Cardiac fibroblast (primary cell): ENCODE results near the gene DLGAP4.

Experiments
- DNase-seq, 2 donors: peaks; one replicate each; pipeline versions ENCODE4 v3.0.0 to v3.0.0-alpha.2; 2010; ENCODE audit warnings: low read depth in 2 of 2
- H3K4me3 ChIP-seq, 2 donors: replicated peaks in 1 of 2; 1 replicate in 1 of 2; 2 replicates in 1 of 2; pipeline ENCODE4 v1.5.1; 2011; ENCODE audit warnings: low read depth in 2 of 2, low read length in 2 of 2, mild to moderate bottlenecking in 2 of 2, moderate library complexity in 1 of 2
- CTCF ChIP-seq: IDR thresholded peaks from one replicate; pipeline ENCODE4 v1.5.1; 2011; ENCODE audit warnings: low read depth, mild to moderate bottlenecking, low read length, inconsistent platforms

The DLGAP4 gene

GRCh38 chr20:36303020-36303595 lies 3.0 kb upstream of the DLGAP4 start:
- no peak overlapping the region for H3K4me3 ChIP-seq
- no peak for DNase-seq
- no peak for TF ChIP-seq CTCF

- no peak for DNase-seq
- TF ChIP-seq CTCF = no peak
- no peak overlapping the region for H3K4me3 ChIP-seq
Observed at GRCh38 chr20:36303831-36304230, 2.3 kb upstream of the DLGAP4 start.

- TF ChIP-seq CTCF = no peak
- no peak for DNase-seq
- H3K4me3 ChIP-seq = no peak overlapping the region
Observed at GRCh38 chr20:36304786-36305495, 1.2 kb upstream of the DLGAP4 start.

GRCh38 chr20:36306553-36307411 lies 643 bp downstream of the DLGAP4 start:
- H3K4me3 ChIP-seq = no peak overlapping the region

GRCh38 chr20:36307412-36308325 lies 1.5 kb downstream of the DLGAP4 start:
- TF ChIP-seq CTCF = no peak

More at GRCh38 chr20:36306553-36307411, 643 bp downstream of the DLGAP4 start:
- DNase-seq = no peak
- no peak for TF ChIP-seq CTCF

GRCh38 chr20:36308353-36308752 lies 2.2 kb downstream of the DLGAP4 start:
- no peak for TF ChIP-seq CTCF
- no peak for DNase-seq
- no peak overlapping the region for H3K4me3 ChIP-seq

More at GRCh38 chr20:36307412-36308325, 1.5 kb downstream of the DLGAP4 start:
- DNase-seq = no peak
- H3K4me3 ChIP-seq = no peak overlapping the region
